ENCODE data around the gene NAP1L5. TPM values are rescaled to one million over a fixed set of nuclear protein-coding genes. Genes with fewer than 3 reads are reported as not detected.

The NAP1L5 gene
- total and polyA plus RNA-seq, 8 donors, result 3.1 to 22.6 (median 5.8) TPM; not detected in 1

DNA sequence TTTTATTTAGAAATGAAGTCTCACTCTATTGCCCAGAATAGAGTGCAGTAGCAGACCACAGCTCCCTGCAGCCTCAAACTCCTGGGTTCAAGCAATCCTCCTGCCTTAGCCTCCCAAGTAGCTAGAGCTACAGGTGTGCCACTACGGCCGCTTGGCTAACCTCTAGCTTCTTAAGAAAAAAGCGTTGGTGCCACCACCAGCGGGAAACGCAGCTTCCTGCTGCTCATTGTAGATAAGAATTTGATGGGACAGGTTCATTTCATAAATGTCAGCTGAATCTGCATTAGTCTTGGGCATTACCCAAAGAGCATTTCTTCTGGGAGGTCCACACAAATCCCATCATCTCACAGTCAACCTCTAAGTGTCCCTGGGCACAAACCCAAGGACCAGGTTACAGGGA is 33.2 kb upstream of the NAP1L5 start:
- H3K27me3 ChIP-seq, result no peaks in the 10 kb centered on the region
- H3K4me1 ChIP-seq, result peaks cover 0 to 25% (median 12%) of the 10 kb centered on the region in 4 donors
- H3K4me3 ChIP-seq, result no peak overlapping the region
- WGBS, 5 donors, result 82 to 93% (median 85%) methylated on average over 5 of the region's 5 CpGs
- no peaks in the 10 kb centered on the region for H3K9me3 ChIP-seq
- DNase-seq, result no peak
- peaks cover 35 to 80% (median 77%) of the 10 kb centered on the region in 4 donors for H3K36me3 ChIP-seq
- intact Hi-C loops (cut with DNase I; ENCODE audit: low total_unique reads), result no loop called here
- no peak overlapping the region for H3K27ac ChIP-seq
- TF ChIP-seq EP300 (IDR thresholded peaks at IDR 0.05) (no peak), POLR2AphosphoS5 (IDR thresholded peaks at IDR 0.05) (no peak), POLR2A (IDR thresholded peaks at IDR 0.05) (no peak)
- TF ChIP-seq, protein P1, sequence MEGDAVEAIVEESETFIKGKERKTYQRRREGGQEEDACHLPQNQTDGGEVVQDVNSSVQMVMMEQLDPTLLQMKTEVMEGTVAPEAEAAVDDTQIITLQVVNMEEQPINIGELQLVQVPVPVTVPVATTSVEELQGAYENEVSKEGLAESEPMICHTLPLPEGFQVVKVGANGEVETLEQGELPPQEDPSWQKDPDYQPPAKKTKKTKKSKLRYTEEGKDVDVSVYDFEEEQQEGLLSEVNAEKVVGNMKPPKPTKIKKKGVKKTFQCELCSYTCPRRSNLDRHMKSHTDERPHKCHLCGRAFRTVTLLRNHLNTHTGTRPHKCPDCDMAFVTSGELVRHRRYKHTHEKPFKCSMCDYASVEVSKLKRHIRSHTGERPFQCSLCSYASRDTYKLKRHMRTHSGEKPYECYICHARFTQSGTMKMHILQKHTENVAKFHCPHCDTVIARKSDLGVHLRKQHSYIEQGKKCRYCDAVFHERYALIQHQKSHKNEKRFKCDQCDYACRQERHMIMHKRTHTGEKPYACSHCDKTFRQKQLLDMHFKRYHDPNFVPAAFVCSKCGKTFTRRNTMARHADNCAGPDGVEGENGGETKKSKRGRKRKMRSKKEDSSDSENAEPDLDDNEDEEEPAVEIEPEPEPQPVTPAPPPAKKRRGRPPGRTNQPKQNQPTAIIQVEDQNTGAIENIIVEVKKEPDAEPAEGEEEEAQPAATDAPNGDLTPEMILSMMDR (IDR thresholded peaks at IDR 0.05), result no peak

DNA sequence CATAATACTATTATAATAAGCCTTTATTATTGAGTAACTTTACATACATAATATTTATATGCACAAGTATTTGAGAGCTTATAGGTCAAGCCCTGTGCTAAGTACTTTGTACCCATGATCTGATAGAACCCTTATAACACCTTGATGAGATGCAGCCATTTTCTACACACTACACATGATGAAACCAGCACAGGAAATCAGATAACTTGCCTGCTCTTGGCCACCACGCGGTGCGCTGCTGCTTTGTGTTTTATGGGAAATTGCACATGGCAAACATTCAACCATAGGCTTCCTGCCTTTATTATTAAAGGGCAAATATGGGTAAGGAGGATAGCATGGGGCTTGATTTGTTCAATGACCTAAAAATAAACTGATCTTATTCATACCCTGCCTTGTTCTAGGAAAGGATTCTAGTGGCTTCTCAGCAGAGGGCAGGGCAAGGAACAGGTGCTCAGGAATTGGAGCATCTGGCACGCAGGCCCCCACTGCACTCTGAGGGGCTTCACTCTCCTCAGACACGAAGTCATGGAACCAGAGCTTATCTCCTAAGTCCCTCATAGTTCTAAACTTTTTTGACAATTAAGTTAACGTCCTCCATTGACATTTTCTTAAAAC is 31.6 kb upstream of the NAP1L5 start:
- WGBS, 5 donors, result 72 to 89% (median 83%) methylated on average over 6 of the region's 6 CpGs
- intact Hi-C loops (cut with DNase I; ENCODE audit: low total_unique reads), result no loop called here
- no peak for DNase-seq

DNA sequence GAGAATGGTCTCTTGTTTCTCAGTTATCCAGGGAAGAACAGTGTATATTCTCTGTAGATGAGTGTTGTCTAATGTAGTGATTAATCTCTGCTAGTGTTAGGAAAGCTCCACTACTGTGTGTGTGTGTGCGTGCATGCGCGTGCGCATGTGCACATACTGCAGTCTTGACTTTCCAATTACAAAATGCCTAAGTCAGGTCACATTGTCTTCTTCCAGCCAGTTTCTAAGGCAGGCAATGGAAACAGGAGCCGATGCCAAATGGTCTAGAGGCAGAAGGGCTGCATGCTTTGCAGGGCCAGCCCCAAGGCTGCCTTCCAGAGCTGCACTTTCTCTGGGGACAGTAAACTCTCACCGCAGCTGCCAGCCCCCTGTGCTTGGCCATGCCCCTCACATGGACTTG is 30.5 kb upstream of the NAP1L5 start:
- peaks cover 45 to 94% (median 88%) of the 10 kb centered on the region in 4 donors for H3K36me3 ChIP-seq
- no peaks in the 10 kb centered on the region for H3K9me3 ChIP-seq
- H3K4me1 ChIP-seq, result peaks cover 0 to 6% (median 2%) of the 10 kb centered on the region in 4 donors
- intact Hi-C loops (cut with DNase I; ENCODE audit: low total_unique reads), result no loop called here
- 90 to 97% (median 93%) methylated on average over 6 of the region's 6 CpGs for WGBS, 5 donors
- H3K27me3 ChIP-seq, result no peaks in the 10 kb centered on the region
- DNase-seq, result no peak
- no peak for TF ChIP-seq POLR2AphosphoS5 (IDR thresholded peaks at IDR 0.05)
- TF ChIP-seq, protein P1 (IDR thresholded peaks at IDR 0.05), result no peak
- no peak overlapping the region for H3K27ac ChIP-seq
- no peak overlapping the region for H3K4me3 ChIP-seq

More for the DNA sequence above, 31.6 kb upstream of the NAP1L5 start:
- Histone ChIP-seq H3K4me1 (peaks cover 0 to 9% (median 2%) of the 10 kb centered on the region in 4 donors), H3K9me3 (no peaks in the 10 kb centered on the region), H3K27me3 (no peaks in the 10 kb centered on the region), H3K4me3 (no peak overlapping the region), H3K27ac (no peak overlapping the region), H3K36me3 (peaks cover 40 to 89% (median 84%) of the 10 kb centered on the region in 4 donors)
- TF ChIP-seq EP300 (IDR thresholded peaks at IDR 0.05), result no peak
- TF ChIP-seq POLR2A (IDR thresholded peaks at IDR 0.05), result no peak
- no peak for TF ChIP-seq POLR2AphosphoS5 (IDR thresholded peaks at IDR 0.05)
- TF ChIP-seq, protein P1 (IDR thresholded peaks at IDR 0.05), result no peak

DNA sequence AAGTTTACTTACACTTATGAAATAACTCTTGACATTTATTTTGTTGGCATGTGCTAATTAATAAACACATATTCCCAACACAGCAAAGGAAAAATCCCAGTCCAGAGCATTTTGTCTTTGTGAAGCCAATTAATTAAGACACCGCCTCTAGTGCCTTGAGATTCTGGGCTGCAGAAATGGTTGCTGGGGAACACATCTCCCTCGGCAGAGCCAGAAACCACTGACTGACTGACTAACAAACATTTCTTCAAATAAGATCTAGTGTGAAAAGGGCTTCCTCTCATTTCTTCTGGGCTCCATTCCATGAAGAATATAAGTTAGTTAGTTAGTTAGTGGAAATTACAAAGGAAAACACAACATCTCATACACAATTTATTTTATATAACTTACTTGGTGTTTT is 28.4 kb upstream of the NAP1L5 start:
- Histone ChIP-seq H3K27ac (no peak overlapping the region), H3K27me3 (no peaks in the 10 kb centered on the region), H3K4me3 (no peak overlapping the region), H3K9me3 (no peaks in the 10 kb centered on the region), H3K36me3 (peaks cover 43 to 100% (median 95%) of the 10 kb centered on the region in 4 donors), H3K4me1 (peaks cover 0 to 11% (median 5%) of the 10 kb centered on the region in 4 donors)
- 80 to 91% (median 85%) methylated on average over 2 of the region's 2 CpGs for WGBS, 5 donors
- intact Hi-C loops (cut with DNase I; ENCODE audit: low total_unique reads), result no loop called here
- TF ChIP-seq POLR2A (IDR thresholded peaks at IDR 0.05) (no peak), EP300 (IDR thresholded peaks at IDR 0.05) (no peak), POLR2AphosphoS5 (IDR thresholded peaks at IDR 0.05) (no peak)
- TF ChIP-seq, protein P1 (IDR thresholded peaks at IDR 0.05), result no peak
- DNase-seq, result no peak

All from stomach (tissue), 9 donors.